Fibroblast of lung (primary cell): ENCODE measurements around the gene ADGRD1. TPM values are rescaled to one million over a fixed set of nuclear protein-coding genes. Genes with fewer than 3 reads are reported as not detected.

Experiments used
- DNase-seq, 2 donors: peaks; one replicate each; pipeline versions ENCODE4 v3.0.0 to v3.0.0-alpha.2; 2010; ENCODE audit warnings: low read depth in 2 of 2
- H2AFZ ChIP-seq: 2 replicates; pipeline ENCODE4 v1.5.1; 2012; ENCODE audit warnings: low read length, control low read depth, inconsistent platforms
- H3K27ac ChIP-seq: 2 replicates; pipeline ENCODE4 v1.5.1; 2011; ENCODE audit warnings: low read length, control low read depth; ENCODE audit not compliant: insufficient read depth
- H3K27me3 ChIP-seq: 2 replicates; pipeline ENCODE4 v1.5.1; 2011; ENCODE audit warnings: mild to moderate bottlenecking, low read length; ENCODE audit not compliant: control insufficient read depth, insufficient read depth
- H3K36me3 ChIP-seq: 2 replicates; pipeline ENCODE4 v1.5.1; 2011; ENCODE audit warnings: low read length; ENCODE audit not compliant: control insufficient read depth, insufficient read depth
- H3K4me1 ChIP-seq: 2 replicates; pipeline ENCODE4 v1.5.1; 2011; ENCODE audit warnings: low read length; ENCODE audit not compliant: control insufficient read depth, insufficient read depth; ENCODE audit errors: extremely low read depth
- H3K4me2 ChIP-seq: 2 replicates; pipeline ENCODE4 v1.5.1; 2011; ENCODE audit warnings: low read length, control low read depth; ENCODE audit not compliant: insufficient read depth; ENCODE audit errors: extremely low read depth
- H3K4me3 ChIP-seq, 4 experiments: fragments of 200-600 bp in 1 of 4; sonication (generic) in 1 of 4; replicated peaks in 1 of 4; 2 replicates each; pipeline ENCODE4 v1.5.1; 2011 to 2016; ENCODE audit warnings: low read length in 4 of 4, low read depth in 3 of 4, mild to moderate bottlenecking in 3 of 4, control low read depth in 2 of 4, inconsistent platforms in 1 of 4, mixed read lengths in 1 of 4; ENCODE audit not compliant: insufficient read depth in 1 of 4; ENCODE audit errors: control extremely low read depth in 1 of 4
- H3K79me2 ChIP-seq: 2 replicates; pipeline ENCODE4 v1.5.1; 2012; ENCODE audit warnings: mild to moderate bottlenecking, low read length, inconsistent platforms; ENCODE audit not compliant: control insufficient read depth, insufficient read depth
- H3K9ac ChIP-seq: 2 replicates; pipeline ENCODE4 v1.5.1; 2011; ENCODE audit warnings: mild to moderate bottlenecking, low read length, control low read depth; ENCODE audit not compliant: insufficient read depth
- H3K9me3 ChIP-seq: 2 replicates; pipeline ENCODE4 v1.5.1; 2012; ENCODE audit warnings: low read depth, low read length; ENCODE audit not compliant: control insufficient read depth, insufficient read depth
- H4K20me1 ChIP-seq: 2 replicates; pipeline ENCODE4 v1.5.1; 2011; ENCODE audit warnings: low read length; ENCODE audit not compliant: control insufficient read depth, insufficient read depth; ENCODE audit errors: extremely low read depth
- CTCF ChIP-seq, 2 donors: IDR thresholded peaks in 1 of 2; conservative IDR thresholded peaks in 1 of 2; 1 replicate in 1 of 2; 2 replicates in 1 of 2; pipeline ENCODE4 v1.5.1; 2011 to 2012; ENCODE audit warnings: low read length in 2 of 2, control low read depth in 1 of 2, inconsistent platforms in 1 of 2, low read depth in 1 of 2, mild to moderate bottlenecking in 1 of 2
- EZH2 ChIP-seq: IDR thresholded peaks from 2 replicates; pipeline ENCODE4 v1.5.1; 2012; ENCODE audit warnings: low read length, control low read depth, mild to moderate bottlenecking; ENCODE audit errors: missing control alignments
- polyA plus RNA-seq, 2 donors: library from polyadenylated mRNA; depleted of rRNA in 1 of 2; stranded (reverse) in 1 of 2; unstranded in 1 of 2; fragments of >200 nt; gene quantifications; 2 replicates each; pipeline ENCODE4 v1.2.1, GENCODE V29; 2011 to 2012; ENCODE audit warnings: missing spikeins in 1 of 2
- total RNA-seq: library from RNA; depleted of rRNA; stranded (reverse); fragments of >200 nt; gene quantifications from 2 replicates; pipeline ENCODE4 v1.2.1, GENCODE V29; 2014

Gene ADGRD1
- total and polyA plus RNA-seq, 2 donors (not counting 1 experiment from before 2014, with no cell fraction given) = 7.3 to 11.6 TPM

GRCh38 chr12:131091413-131091975 lies 137.8 kb downstream of the ADGRD1 start:
- Histone ChIP-seq H3K9ac (no peak overlapping the region), H3K79me2 (no peaks in the 10 kb centered on the region), H2AFZ (no peak overlapping the region), H3K27ac (no peak overlapping the region), H3K4me1 (no peaks in the 10 kb centered on the region), H3K4me2 (no peak overlapping the region), H3K9me3 (no peaks in the 10 kb centered on the region), H3K4me3 (no peak overlapping the region), H3K27me3 (no peaks in the 10 kb centered on the region), H4K20me1 (no peaks in the 10 kb centered on the region), H3K36me3 (no peaks in the 10 kb centered on the region)
- no peak for TF ChIP-seq EZH2
- no peak for TF ChIP-seq CTCF (conservative IDR thresholded peaks at IDR 0.05 in 1 of 2, IDR thresholded peaks at IDR 0.05 in 1 of 2; ENCODE audit: low read depth in 1 of 2, low read length in 2 of 2)
- DNase-seq = no peak

DNA sequence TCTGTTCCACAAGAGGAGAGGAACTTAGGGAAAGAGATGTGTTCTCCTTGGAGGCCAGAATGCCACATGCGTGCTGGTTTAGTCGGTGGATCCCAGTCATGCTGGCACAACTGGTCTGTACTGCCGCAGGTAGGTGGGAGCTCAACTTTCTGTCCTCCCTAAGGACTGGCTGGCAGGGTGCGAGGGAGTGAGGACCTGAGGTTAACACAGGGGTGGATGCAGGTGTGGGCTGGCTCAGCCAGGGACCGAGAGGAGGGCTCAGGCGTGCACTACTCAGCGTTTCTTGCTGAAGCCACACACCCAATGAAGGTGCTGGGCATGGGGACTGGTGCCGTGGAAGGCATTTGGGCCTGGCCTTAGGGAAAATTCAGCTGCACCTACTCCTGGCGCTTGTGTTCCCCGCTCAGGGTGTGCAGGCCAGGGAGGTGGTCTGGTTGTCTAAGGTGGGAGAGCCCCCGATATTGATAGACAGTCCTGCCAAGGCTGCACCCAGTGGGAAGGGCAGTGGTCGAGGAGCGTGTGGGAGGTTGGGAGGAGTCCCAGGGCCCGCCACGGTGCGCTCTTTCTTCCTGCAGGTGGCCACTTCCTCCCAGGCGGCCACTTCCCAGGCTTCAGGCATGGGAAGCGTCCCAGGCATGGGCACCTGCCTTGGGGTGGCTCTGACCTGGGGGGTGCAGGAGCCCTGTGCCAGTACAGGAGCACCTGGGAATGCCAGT lies 138.4 kb downstream of the ADGRD1 start:
- no peak overlapping the region for H3K27ac ChIP-seq
- H3K9me3 ChIP-seq = no peaks in the 10 kb centered on the region
- H3K79me2 ChIP-seq = no peaks in the 10 kb centered on the region
- no peaks in the 10 kb centered on the region for H3K27me3 ChIP-seq
- no peak overlapping the region for H3K4me3 ChIP-seq
- H3K4me1 ChIP-seq = no peaks in the 10 kb centered on the region
- no peak overlapping the region for H2AFZ ChIP-seq
- no peak overlapping the region for H3K4me2 ChIP-seq
- H4K20me1 ChIP-seq = no peaks in the 10 kb centered on the region
- no peaks in the 10 kb centered on the region for H3K36me3 ChIP-seq
- no peak overlapping the region for H3K9ac ChIP-seq
- TF ChIP-seq CTCF (conservative IDR thresholded peaks at IDR 0.05 in 1 of 2, IDR thresholded peaks at IDR 0.05 in 1 of 2; ENCODE audit: low read depth in 1 of 2, low read length in 2 of 2) (no peak), EZH2 (no peak)
- no peak for DNase-seq

GRCh38 chr12:131092901-131093603 lies 139.3 kb downstream of the ADGRD1 start:
- no peak for TF ChIP-seq CTCF (conservative IDR thresholded peaks at IDR 0.05 in 1 of 2, IDR thresholded peaks at IDR 0.05 in 1 of 2; ENCODE audit: low read depth in 1 of 2, low read length in 2 of 2)
- no peak for TF ChIP-seq EZH2
- Histone ChIP-seq H3K36me3 (no peaks in the 10 kb centered on the region), H2AFZ (no peak overlapping the region), H3K27ac (no peak overlapping the region), H3K9me3 (no peaks in the 10 kb centered on the region), H3K27me3 (no peaks in the 10 kb centered on the region), H3K79me2 (no peaks in the 10 kb centered on the region), H3K4me2 (no peak overlapping the region), H3K4me1 (no peaks in the 10 kb centered on the region), H4K20me1 (no peaks in the 10 kb centered on the region), H3K4me3 (no peak overlapping the region), H3K9ac (no peak overlapping the region)
- no peak for DNase-seq
